HUDEP-2 (cell line): Measurements from ENCODE around the gene PTGR1.
"Not testable (repeated sequence)": the region's sequence is repeated elsewhere in the genome, so short reads cannot be mapped to it uniquely, and the experiment has no call there.

Experiments
- DNase-seq, 76 experiments: peaks; one replicate each; lab custom pipeline; 2025; ENCODE audit not compliant: unreplicated experiment in 76 of 76; lab: John Stamatoyannopoulos, UW

Gene PTGR1

GRCh38 chr9:111599092-111599954, at the start of gene PTGR1:
PTGR1 (minus strand) TSS chr9:111599647; CDS start chr9:111597422, 2,225 bp downstream.
- peak in 39 of 76 experiments; percentile 0 to 60 (median 21) for DNase-seq

- DNase-seq = no peak
Measured at GRCh38 chr9:111649016-111649415, 49.6 kb upstream of the PTGR1 start.

GRCh38 chr9:111648066-111648465, 48.6 kb upstream of the PTGR1 start:
- DNase-seq = no peak

GRCh38 chr9:111646417-111646816, 47.0 kb upstream of the PTGR1 start:
- DNase-seq = no peak

GRCh38 chr9:111645806-111646205, 46.4 kb upstream of the PTGR1 start:
- no peak for DNase-seq

- DNase-seq = peak in 3 of 76 experiments; percentile 10 to 19 (median 12)
Measured at GRCh38 chr9:111644195-111644772, 44.8 kb upstream of the PTGR1 start.

- DNase-seq = no peak
Measured at GRCh38 chr9:111637421-111637950, 38.0 kb upstream of the PTGR1 start.

GRCh38 chr9:111634860-111635259, 35.4 kb upstream of the PTGR1 start:
- DNase-seq = no peak

GRCh38 chr9:111633389-111633736, 33.9 kb upstream of the PTGR1 start:
- no peak for DNase-seq

GRCh38 chr9:111632695-111633388, 33.4 kb upstream of the PTGR1 start:
- DNase-seq = no peak

- no peak for DNase-seq
Measured at GRCh38 chr9:111632060-111632459, 32.6 kb upstream of the PTGR1 start.

GRCh38 chr9:111631214-111631971, 31.9 kb upstream of the PTGR1 start, which contains the start of gene DNAJC25:
DNAJC25 (plus strand) TSS chr9:111631334; CDS start chr9:111631408, 74 bp downstream.
- DNase-seq = peak; percentile 42 to 98 (median 94)

GRCh38 chr9:111630964-111631213, 31.4 kb upstream of the PTGR1 start:
- DNase-seq = peak in 2 of 76 experiments; percentile 42 to 45

- peak in 1 of 76 experiments; percentile 39 for DNase-seq
Measured at GRCh38 chr9:111630182-111630963, 30.9 kb upstream of the PTGR1 start.

GRCh38 chr9:111628411-111628810, 29.0 kb upstream of the PTGR1 start:
- no peak for DNase-seq

GRCh38 chr9:111627260-111627963, 28.0 kb upstream of the PTGR1 start:
- DNase-seq = no peak

GRCh38 chr9:111622626-111623025, 23.2 kb upstream of the PTGR1 start:
- no peak for DNase-seq

- peak in 25 of 76 experiments; percentile 0 to 50 (median 22) for DNase-seq
Measured at GRCh38 chr9:111621895-111622480, 22.5 kb upstream of the PTGR1 start.

- not testable (repeated sequence) for DNase-seq
Measured at GRCh38 chr9:111617349-111617748, 17.9 kb upstream of the PTGR1 start.
